GM21528 (cell line): ENCODE measurements around the gene EMD.
A peak's percentile ranks its signal among the peaks of the same experiment; 100 is the strongest.

Experiments used
- ATAC-seq: cut with Tn5 transposase; IDR thresholded peaks from one replicate; pipeline ENCODE4 v1.9.1; 2021; ENCODE audit warnings: mild to moderate bottlenecking, moderate library complexity; ENCODE audit not compliant: unreplicated experiment, low FRiP score

Gene EMD

DNA sequence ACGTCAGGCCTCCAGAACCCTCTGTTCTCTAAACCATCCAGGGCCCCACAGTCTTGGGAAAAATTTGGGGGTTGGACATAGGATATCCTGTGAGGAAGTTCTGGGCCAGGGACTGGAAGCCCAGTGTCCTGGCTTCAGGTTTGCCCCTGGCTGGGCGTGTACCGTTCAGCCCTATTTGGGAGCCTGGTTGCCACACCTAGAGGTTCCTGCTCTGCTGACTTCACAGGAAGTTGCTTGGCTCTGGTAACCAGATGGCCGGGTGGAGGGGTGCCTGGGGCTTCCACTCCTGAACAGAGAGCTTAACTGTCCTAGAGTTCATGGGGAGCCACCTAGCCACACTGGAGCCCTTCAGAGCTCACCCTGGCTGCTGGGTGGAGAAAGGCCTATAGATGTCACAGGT, 33.4 kb downstream of the EMD start:
- ATAC-seq = no peak

DNA sequence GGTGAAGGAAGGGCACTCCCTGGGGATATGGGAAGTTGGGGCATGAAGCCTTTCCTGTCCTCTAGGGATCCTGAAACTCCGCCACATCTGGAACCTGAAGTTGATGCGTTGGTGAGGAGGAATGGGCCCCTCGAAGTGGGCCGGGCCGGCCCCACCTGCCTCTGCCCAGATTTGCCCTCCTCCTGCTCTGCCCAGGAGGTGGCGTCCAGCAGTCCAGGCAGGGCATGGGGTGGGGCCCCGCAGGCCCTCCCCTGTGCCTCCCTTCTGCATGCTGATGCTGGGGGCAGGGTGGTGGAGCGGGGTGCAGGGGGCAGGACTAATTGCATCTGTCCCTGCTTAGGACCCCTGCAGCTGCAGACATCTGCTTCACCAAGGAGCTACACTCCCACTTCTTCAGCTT, 34.0 kb downstream of the EMD start:
- ATAC-seq = no peak

DNA sequence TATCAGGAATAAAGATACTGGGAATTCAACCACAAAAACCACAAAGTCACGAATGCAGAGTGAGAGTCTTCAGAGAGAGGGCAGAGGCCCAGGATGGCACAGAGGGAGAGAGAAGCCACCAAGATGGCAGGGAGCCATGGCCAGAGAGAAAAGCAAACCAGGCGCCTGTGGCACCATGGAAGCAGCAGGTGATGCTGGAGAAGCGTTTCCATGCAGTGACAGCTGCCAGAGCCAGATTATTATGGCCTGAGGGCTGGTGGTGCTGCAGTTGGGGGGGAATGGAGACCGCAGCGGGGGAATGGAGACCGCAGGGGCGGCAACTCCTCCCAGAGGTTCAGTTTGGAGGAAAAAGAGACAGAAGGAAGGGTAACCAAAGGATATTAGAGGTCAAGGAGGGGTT, 38.1 kb downstream of the EMD start:
- no peak for ATAC-seq

DNA sequence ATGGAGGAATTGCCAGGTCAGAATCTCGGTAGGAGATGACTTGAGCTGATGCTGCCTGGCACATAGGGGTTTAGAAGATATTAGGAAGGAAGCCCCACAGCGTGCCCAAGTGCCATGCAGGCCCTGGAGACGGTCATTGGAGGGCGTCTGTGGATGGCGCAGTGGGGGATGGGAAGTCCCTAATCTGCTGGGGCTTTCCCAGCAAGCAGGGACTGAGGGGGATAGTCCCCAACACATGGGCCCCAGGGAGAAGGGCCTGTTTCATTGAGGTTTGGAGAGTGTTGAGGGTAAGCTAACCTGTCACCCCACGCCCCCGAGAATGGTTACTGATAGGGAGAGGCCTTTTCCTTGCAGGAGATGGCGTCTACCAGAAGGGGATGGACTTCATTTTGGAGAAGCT, 40.1 kb downstream of the EMD start:
- ATAC-seq = no peak

DNA sequence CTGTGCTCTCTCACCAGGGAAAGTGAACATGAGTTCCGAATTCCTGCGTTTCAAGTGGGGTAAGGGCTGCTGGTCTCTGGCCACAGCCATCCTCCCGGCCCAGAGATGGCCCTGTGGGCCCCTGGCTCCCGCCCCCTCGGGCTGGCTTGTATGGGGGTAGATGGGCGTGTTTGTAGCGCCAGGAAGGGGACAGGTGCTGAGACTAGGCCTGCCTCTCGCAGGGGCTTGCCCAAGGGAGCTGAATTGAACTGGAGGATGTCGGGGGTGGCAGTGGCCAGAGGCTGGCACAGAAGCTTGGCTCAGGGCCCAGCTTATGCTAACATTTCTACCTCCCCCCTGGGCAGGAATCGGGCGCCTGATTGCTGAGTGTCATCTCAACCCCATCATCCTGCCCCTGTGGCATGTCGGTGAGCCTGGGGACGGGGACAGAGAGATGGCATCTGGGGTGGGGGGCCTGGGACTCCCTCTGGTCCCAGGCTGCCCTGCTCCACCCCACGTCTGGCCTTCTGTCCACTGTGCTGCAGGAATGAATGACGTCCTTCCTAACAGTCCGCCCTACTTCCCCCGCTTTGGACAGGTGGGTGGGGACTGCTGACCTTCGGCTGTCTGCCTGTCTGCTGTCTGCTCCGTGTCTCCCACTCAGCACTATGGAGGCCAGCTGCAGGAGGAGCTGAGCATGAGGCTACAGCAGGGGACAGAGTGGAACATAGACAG, 40.8 kb downstream of the EMD start:
- no peak for ATAC-seq

DNA sequence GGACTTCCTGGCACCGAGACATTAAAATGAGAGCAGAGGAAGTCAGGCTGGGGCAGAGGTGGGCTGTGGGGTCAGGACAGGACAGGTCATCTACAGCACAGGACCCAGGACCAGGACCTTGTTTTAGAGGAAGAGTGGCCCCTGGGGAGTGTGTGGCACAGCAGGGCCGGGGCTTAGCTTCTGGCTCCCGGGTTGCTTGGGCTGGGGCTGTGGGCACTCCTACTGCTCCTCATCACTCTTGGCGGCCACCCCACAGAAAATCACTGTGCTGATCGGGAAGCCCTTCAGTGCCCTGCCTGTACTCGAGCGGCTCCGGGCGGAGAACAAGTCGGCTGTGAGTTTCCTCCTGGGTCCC, 41.3 kb downstream of the EMD start:
- ATAC-seq = no peak

DNA sequence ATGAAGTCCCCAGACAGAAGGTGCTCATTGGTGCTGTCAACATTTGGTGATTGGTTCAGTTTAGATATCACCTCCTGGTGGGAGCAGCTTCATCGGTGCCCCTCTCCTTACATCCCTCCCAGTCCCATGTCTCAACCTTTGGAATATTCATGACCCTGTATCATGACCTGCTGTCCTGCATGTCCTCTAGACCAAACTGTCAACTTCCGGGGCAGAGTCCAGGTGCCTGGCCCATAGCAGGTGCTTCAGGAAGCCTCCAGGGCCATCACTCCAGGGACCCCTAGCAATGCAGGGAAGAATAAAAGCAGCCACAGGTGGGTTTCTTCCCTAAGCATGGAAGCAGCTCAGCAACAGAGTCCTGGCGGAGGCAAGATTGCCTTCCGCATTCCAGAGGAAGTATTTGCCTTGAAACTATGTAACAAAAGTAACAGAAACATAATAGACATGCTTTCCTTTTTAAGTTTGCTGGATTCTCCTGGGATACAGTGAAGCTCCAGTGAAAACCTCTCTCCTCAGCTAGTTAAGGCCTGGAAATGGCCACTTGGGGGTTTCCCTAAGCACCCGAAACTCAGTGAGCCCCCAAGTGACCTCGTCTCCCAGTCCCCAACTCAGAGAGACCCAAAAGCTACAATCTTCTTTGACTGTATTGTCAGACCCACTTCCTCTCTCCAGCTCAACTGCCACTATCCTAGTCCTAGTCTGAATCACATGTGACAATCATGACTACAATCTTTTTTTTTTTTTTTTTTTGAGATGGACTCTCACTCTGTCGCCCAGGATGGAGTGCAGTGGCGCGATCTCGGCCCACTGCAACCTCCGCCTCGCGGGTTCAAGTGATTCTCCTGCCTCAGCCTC, 48.0 kb downstream of the EMD start:
- ATAC-seq = no peak

DNA sequence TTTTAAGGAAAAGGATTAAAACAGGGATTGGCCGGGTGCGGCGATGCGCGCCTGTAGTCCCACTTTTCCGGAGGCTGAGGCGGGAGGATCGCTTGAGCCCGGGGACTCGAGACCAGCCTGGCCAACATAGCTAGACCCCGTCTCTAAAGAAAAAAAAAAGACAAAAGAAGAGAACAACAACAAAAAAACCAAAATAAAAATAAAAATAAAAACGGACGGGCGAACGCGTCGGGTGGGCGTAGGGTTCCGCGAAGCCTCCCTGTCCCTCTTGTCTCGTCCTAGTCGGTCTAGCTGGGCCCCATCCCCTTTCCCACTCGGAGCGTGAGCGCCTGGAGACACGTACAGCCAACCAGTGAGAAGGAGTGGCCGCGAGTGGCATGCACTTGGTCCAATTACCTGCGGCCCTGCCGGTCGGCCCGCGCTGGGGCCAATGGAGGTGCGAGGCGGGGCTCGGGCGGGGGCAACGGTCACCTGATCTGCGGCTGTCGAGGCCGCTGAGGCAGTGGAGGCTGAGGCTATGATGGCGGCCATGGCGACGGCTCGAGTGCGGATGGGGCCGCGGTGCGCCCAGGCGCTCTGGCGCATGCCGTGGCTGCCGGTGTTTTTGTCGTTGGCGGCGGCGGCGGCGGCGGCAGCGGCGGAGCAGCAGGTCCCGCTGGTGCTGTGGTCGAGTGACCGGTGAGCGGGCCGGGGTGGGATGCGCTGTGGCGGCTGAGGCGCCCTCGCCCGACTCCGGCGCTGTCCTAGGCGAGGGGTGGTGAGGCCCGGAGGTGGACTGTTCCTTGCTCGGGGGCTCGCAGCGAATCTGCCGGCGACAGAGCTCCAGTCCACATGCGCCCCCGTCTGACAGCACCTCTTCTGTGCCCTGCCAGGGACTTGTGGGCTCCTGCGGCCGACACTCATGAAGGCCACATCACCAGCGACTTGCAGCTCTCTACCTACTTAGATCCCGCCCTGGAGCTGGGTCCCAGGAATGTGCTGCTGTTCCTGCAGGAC, 49.4 kb downstream of the EMD start, which contains the start of gene ATP6AP1:
ATP6AP1 (plus strand) TSS at position 502 of the 996 bp plus-strand sequence; CDS start at position 518, 16 bp downstream.
- peak; percentile 96 for ATAC-seq

DNA sequence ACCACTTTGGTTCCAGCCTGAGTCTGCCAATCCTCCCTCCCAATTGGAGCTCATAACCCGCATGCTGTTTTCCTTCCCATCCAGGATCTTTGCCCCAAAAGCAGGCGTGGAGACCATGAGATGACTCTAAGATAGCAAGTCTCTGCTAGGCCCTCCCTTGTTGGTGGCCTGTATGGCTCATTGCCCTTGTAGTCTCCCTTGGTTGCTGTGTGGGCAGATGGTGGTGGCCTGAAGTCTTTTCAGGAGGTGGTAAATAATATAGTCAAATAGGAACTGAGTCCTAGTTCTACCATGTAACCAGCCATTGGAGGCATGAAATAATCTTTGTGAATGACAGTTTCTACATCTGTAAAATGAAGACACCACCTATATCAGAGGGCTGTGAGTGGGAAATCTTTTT, 50.6 kb downstream of the EMD start:
- ATAC-seq = no peak

DNA sequence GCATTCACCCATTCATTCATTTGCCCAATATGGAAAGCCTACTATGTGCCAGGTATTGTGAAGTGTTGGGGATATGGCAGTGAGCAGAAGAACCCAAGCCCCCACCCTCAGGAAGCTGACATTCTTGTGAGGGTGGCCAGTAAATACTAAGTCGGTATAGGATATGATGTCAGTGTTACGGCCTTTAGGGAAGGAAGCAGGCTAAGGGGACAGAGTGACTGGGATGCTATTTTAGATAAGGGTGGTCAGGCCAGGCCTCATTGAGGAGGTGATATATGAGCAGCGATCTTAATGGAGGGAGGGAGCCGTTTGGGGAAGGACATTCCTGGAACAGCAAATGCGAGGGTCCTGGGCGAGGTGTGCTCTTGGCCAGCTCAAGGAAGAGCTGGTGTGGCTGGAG, 51.4 kb downstream of the EMD start:
- no peak for ATAC-seq

DNA sequence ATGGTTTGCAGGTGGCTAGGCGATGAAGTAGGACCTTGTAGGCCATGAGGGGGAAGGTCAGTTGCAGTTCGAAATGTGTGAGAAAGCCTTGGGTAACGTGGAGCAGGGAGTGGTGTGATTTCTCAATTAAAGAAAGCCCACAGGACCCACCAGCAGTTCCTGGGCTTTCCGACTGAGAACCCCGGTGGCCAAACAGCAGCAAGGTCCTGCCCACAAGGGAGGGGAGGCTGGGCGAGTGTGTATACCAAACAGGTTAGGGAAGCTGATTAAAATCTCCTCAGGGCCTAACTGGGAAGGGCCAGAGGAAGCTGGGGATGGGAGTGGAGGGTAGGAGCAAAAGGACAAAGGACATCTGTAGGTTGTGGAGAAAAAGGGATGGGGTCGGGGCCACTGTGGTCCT, 51.8 kb downstream of the EMD start:
- ATAC-seq = no peak
